ENCODE measurements around the gene RBFOX2. TPM values are rescaled to one million over a fixed set of nuclear protein-coding genes. Genes with fewer than 3 reads are reported as not detected.

Gene RBFOX2
- total and polyA plus RNA-seq, 4 donors: 14.2 to 53.6 (median 25.6) TPM

GRCh38 chr22:35959121-35959800 is 69.4 kb downstream of the RBFOX2 start:
- Histone ChIP-seq H3K9me3 (ENCODE audit: control insufficient read depth in 4 of 4, low read length in 3 of 4) (no peaks in the 10 kb centered on the region), H3K4me1 (ENCODE audit: control insufficient read depth in 4 of 4, insufficient read depth in 4 of 4, low read length in 3 of 4) (peaks cover 0 to 7% (median 3%) of the 10 kb centered on the region in 4 donors), H3K9ac (ENCODE audit: low read depth in 1 of 2, low read length in 2 of 2) (no peak overlapping the region), H3K36me3 (ENCODE audit: control insufficient read depth in 4 of 4, insufficient read depth in 3 of 4, low read depth in 1 of 4, low read length in 3 of 4) (no peaks in the 10 kb centered on the region), H3K27me3 (ENCODE audit: control insufficient read depth in 4 of 4, insufficient read depth in 4 of 4, low read length in 3 of 4) (no peaks in the 10 kb centered on the region), H3K27ac (ENCODE audit: low read depth in 1 of 2, low read length in 2 of 2) (no peak overlapping the region), H3K4me3 (ENCODE audit: low read depth in 1 of 3, low read length in 3 of 3) (no peak overlapping the region)
- TF ChIP-seq TAF1 (conservative IDR thresholded peaks at IDR 0.05) (no peak), EGR1 (IDR thresholded peaks at IDR 0.05; ENCODE audit: low read depth in 2 of 2) (no peak), FOXA2 (IDR thresholded peaks at IDR 0.05) (no peak), ATF3 (IDR thresholded peaks at IDR 0.05) (no peak), NR2F2 (IDR thresholded peaks at IDR 0.05) (no peak), JUND (IDR thresholded peaks at IDR 0.05) (no peak), RAD21 (IDR thresholded peaks at IDR 0.05) (no peak), YY1 (IDR thresholded peaks at IDR 0.05) (no peak), HNF4A (conservative IDR thresholded peaks at IDR 0.05) (no peak), REST (IDR thresholded peaks at IDR 0.05) (no peak), RXRA (IDR thresholded peaks at IDR 0.05) (no peak), SP1 (IDR thresholded peaks at IDR 0.05) (no peak), MAX (IDR thresholded peaks at IDR 0.05) (no peak), HNF4G (IDR thresholded peaks at IDR 0.05) (no peak), GABPA (IDR thresholded peaks at IDR 0.05 in 1 of 2, conservative IDR thresholded peaks at IDR 0.05 in 1 of 2) (no peak)
- 91% methylated on average over 5 of the region's 5 CpGs for WGBS
- DNase-seq (ENCODE audit: low spot score): no peak

GRCh38 chr22:35958334-35958733 is 70.3 kb downstream of the RBFOX2 start:
- H3K27me3 ChIP-seq (ENCODE audit: control insufficient read depth in 4 of 4, insufficient read depth in 4 of 4, low read length in 3 of 4): no peaks in the 10 kb centered on the region
- H3K36me3 ChIP-seq (ENCODE audit: control insufficient read depth in 4 of 4, insufficient read depth in 3 of 4, low read depth in 1 of 4, low read length in 3 of 4): no peaks in the 10 kb centered on the region
- 83% methylated on average over 2 of the region's 2 CpGs for WGBS
- no peak overlapping the region for H3K4me3 ChIP-seq (ENCODE audit: low read depth in 1 of 3, low read length in 3 of 3)
- H3K9me3 ChIP-seq (ENCODE audit: control insufficient read depth in 4 of 4, low read length in 3 of 4): no peaks in the 10 kb centered on the region
- TF ChIP-seq RXRA (IDR thresholded peaks at IDR 0.05): no peak
- no peak for TF ChIP-seq REST (IDR thresholded peaks at IDR 0.05)
- no peak for TF ChIP-seq ATF3 (IDR thresholded peaks at IDR 0.05)
- no peak for DNase-seq (ENCODE audit: low spot score)
- H3K27ac ChIP-seq (ENCODE audit: low read depth in 1 of 2, low read length in 2 of 2): no peak overlapping the region
- no peak overlapping the region for H3K9ac ChIP-seq (ENCODE audit: low read depth in 1 of 2, low read length in 2 of 2)
- H3K4me1 ChIP-seq (ENCODE audit: control insufficient read depth in 4 of 4, insufficient read depth in 4 of 4, low read length in 3 of 4): peaks cover 0 to 6% (median 3%) of the 10 kb centered on the region in 4 donors
